HG03460 (cell line): Measurements from ENCODE around the gene SLC39A6.
A peak's percentile ranks its signal among the peaks of the same experiment; 100 is the strongest.
"Not testable (repeated sequence)": the region's sequence is repeated elsewhere in the genome, so short reads cannot be mapped to it uniquely, and the experiment has no call there.

Experiments used
- ATAC-seq: cut with Tn5 transposase; IDR thresholded peaks from one replicate; pipeline ENCODE4 v1.9.1; 2021; ENCODE audit not compliant: unreplicated experiment

Gene SLC39A6, protein sequence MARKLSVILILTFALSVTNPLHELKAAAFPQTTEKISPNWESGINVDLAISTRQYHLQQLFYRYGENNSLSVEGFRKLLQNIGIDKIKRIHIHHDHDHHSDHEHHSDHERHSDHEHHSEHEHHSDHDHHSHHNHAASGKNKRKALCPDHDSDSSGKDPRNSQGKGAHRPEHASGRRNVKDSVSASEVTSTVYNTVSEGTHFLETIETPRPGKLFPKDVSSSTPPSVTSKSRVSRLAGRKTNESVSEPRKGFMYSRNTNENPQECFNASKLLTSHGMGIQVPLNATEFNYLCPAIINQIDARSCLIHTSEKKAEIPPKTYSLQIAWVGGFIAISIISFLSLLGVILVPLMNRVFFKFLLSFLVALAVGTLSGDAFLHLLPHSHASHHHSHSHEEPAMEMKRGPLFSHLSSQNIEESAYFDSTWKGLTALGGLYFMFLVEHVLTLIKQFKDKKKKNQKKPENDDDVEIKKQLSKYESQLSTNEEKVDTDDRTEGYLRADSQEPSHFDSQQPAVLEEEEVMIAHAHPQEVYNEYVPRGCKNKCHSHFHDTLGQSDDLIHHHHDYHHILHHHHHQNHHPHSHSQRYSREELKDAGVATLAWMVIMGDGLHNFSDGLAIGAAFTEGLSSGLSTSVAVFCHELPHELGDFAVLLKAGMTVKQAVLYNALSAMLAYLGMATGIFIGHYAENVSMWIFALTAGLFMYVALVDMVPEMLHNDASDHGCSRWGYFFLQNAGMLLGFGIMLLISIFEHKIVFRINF

DNA sequence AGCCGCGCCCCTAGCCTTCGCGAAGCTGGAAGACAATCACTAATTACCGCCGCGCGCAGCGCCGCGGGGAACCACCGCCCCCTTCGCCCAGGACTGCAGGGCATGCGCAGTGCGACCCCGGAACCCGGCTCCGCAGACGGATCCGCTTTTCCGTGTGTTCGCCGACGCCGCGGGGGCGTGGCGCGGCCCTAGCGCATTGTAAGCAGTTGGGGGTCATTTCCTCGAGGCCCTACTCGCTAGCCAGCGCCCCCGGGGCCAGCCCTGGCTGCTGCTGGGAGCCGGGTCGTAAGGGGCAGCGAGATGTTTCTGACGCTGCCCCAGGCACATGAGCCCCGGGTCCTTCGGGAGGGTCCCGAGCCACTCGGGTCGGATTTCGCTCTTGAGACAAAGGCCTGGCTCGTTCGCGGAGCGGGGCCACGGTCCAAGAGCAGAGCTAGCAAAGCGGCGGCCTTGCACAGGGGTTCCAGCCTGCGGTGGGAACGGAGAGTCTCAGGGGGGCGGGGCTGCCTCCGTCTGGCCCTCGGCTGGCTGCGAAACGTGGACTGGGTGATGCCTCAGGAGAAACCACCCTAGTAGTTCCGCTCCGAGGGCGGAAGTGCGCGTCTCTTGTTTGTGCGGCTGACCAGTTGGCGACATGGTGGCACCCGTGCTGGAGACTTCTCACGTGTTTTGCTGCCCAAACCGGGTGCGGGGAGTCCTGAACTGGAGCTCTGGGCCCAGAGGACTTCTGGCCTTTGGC, at the start of gene SLC39A6, which contains the start of gene ELP2:
Gene SLC39A6 (minus strand): TSS at position 41 of the 739 bp plus-strand sequence. CDS start 2,333 bp downstream, outside the sequence.
Gene ELP2 (plus strand): TSS at position 600 of the 739 bp plus-strand sequence. CDS start 35 bp downstream, at position 635.
- peak; percentile 90 for ATAC-seq

DNA sequence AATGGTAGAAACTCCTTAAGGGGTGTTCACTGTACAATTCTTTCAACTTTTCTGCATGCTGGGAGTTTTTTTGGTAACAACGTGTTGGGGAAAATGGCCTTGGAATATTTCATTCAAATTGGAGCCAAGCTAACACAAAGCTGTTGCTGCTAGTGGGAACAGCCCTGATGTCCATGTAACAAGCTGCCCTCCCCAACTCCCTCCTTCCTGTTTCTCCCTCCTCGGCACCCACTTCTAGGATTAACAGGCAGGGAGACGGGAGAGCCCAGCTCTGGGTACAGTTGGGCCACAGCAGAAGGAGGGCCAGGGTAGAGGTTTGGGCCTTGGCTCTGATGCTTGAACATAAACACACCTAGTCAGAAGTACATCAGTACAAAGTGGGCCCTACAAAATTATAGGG, 48.8 kb upstream of the SLC39A6 start:
- ATAC-seq, result no peak

GRCh38 chr18:36176711-36177110, 47.6 kb upstream of the SLC39A6 start:
- ATAC-seq, result no peak

DNA sequence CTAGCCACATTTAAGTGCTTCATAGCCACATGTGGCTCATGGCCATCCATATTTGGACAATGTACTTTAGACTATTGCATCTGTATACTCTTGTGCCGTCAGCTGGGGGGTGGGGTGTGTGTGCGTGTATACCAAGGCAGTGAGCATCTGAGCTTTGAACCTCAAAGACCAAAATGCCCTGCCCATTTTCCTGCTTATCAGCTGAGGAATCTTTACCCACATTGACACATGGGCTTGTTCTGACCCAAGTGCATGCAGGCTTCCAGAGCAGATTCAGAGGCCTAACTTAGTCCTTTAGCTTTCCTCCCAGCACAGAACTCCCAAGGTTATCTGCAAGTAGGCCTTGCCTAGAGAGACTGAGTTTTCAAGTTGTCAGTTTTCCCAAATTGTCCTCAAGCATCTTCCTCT, 47.0 kb upstream of the SLC39A6 start:
- no peak for ATAC-seq

- no peak for ATAC-seq
Observed at GRCh38 chr18:36175481-36175880, 46.3 kb upstream of the SLC39A6 start.

DNA sequence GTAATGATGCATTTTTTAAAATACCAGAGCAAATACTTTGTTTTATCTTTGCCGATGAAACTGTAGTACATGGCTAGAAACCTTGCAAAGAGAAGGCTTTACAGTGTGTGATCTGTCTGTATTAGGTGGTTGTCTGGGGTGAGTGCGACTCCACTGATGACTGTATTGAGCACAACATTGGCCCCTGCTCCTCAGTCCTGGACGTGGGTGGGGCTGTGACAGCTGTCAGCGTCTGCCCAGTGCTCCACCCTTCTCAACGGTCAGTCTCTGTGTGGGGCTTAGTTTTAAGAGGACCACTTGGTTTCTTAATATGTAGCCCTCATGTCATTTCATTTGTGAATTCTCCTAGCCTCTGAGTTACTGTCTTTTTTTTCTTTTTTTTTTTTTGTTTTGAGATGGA, 40.8 kb upstream of the SLC39A6 start:
- no peak for ATAC-seq

DNA sequence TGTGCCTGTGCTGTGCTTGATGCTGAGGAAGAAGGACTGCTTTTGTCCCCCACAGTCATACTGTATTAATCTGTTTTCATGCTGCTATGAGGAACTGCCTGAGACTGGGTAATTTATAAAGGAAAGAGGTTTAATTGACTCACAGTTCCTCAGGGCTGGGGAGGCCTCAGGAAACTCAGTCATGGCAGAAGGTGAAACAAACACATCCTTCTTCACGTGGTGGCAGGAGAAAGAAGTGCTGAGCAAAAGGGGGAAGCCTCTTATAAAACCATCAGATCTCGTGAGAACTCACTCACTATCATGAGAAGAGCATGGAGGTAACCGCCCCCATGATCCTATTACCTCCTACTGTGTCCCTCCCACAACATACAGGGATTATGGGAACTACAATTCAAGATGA, 39.2 kb upstream of the SLC39A6 start:
- ATAC-seq, result not testable (repeated sequence)

GRCh38 chr18:36167692-36168218, 38.6 kb upstream of the SLC39A6 start:
- no peak for ATAC-seq

DNA sequence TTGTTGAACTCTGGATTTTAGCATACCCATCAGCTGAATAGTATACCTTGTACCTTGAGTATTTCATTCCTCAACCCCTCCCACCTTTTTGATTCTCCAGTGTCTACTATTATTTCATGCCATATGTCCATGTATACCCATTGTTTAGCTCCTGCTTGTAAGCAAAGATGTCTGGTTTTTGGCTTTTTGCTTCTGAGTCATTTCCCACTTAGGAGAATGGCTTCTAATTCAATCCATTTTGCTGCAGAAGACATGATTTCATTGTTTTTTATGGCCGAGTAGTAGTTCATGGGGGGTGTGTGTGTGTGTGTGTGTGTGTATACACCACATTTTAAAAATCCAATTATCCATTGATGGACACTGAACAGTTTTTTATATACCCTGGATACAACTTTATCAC, 33.8 kb upstream of the SLC39A6 start:
- ATAC-seq, result no peak

- no peak for ATAC-seq
Observed at GRCh38 chr18:36160959-36161371, 31.8 kb upstream of the SLC39A6 start.

GRCh38 chr18:36158266-36158867, 29.2 kb upstream of the SLC39A6 start:
- ATAC-seq, result no peak

DNA sequence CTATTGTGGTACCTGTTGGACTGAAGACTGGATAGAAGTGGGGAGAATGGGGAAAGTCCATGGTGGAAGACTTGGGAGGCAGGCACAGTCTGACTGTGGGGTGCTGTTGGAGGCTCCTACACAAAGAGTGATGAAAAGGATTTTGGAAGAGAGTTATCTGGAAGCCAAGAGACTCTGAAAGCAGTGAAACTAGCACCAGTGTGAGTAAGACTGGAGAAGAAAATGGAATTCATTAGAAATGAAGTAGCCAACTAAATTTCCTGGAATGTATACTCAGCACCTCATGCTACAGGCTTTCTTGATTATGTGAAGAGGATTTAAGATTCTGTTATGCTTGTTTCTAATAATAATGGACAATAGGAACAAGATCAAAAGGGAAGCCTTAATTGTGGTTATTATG, 28.3 kb upstream of the SLC39A6 start:
- no peak for ATAC-seq

DNA sequence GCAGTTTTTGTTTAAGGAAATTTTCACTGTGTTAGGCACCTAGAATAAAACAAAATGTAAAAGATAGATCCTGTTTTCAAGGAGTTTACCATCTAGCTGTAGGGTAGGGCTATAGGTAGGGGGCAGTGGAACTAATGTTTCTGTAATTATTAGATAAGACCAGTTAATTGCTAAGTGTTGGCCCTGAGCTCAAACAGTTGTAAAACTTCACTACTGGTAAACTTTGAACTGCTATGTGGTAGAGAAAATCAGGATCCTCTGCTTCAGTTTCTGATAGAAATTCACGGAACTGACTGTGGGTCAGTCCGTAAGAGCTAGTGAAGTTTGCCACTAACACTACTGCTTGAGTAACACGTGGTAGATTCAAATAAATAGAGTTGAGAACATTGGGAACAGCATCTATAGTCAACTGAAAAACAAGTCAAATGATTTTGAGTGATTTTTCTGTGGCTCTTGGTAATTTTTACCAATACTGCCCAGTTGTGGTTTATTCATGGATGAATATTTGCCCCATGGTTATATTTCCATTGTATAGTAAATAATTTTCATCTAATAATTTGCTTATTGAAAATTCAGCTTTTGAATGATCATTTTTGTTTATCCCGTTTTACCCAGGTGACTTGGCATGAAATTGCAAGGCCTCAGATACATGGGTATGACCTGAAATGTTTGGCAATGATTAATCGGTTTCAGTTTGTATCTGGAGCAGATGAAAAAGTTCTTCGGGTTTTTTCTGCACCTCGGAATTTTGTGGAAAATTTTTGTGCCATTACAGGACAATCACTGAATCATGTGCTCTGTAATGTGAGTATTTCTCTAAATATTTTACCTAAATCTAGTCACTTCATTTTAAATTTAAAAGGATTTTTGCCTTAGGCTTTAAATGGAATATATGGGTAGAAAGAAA, 27.0 kb upstream of the SLC39A6 start:
- ATAC-seq, result no peak

DNA sequence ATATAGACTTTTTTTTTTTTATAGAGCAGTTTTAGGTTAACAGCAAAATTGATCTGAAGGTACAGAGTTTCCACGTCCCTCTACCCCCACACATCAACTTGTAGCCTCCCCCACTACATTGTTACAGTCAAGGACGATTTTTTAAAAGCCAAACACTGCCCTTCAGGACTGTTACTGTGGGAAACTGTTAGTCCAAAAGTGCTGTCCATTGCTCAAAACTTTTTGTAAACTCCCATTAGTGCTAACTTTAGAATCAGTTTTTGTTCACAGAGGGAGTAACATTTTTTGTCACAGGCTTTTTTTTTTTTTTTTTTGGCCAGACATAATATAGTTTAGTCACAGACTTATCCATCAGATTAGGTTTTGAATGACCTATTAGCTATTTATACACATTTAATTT, 24.6 kb upstream of the SLC39A6 start:
- no peak for ATAC-seq

DNA sequence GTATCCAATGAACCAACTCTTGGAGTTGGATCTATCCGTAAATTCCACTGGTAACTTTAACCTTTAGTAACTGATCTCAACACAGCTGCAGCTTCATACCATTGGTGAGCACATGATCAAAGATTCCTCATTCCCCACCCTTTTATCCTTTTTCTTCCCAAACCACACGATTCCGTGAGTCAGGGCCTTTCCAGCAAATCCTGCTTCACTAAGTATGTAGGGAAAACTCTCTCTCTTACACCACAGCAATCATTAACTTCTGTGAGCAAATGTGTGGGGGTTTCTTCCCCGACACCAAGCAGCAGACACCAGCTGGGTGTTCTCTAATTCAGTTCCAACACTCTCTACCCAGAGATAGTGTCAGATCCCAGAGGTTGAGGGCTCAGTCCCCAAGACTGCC, 24.1 kb upstream of the SLC39A6 start:
- no peak for ATAC-seq

DNA sequence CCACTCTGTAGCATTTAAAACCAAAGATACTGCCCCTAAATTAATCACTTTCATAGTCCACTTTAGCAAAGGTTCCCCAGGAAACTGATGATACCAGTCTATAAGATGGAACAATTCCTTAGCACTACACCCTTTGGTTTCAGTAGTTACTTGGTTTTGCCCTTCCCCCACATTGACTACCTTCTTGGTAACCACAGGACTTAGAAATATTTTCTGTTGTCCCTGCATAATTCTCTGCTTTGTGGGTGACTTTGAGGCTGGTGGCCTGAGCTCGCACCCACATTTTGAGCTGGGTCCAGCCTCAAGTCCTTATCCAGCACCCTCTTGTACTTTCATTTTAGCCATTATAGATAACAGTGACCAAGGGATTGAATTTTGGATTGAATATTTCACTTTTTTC, 23.6 kb upstream of the SLC39A6 start:
- ATAC-seq, result no peak

DNA sequence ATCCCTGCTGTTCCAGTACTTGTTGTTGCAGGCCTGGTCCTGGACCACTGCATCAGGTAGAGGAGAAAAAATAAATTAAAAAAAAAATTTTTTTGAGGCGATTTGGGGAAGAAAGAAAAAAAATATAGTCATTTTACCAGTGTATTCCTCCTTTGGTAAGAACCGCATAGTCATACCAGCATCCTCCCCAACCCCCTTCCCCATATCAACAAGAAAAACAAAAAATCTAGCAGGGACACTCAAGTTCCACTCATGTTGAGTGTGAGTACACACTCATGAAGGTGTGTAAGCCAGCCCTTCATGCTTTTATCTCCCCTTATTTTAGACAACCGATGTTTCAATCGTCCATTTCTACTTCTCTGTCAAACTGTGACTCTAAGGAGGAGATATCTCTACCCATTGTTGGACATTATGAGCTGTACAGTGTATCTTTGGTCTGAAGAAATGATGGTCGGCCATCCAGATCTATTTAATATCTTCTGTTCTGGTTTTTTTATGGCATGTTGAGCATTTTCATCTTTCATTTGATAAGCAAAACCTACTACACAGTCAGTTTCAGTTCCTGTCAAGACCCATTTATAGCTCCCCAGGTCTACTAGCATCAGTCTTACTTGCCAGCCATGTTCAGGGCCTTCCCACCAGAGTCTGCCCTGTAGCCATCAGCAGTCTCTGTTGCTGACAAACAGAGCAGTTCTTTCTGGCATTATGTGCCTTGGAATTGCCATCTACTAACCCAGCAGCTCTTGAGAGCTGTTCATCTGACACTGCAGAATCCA, 20.6 kb upstream of the SLC39A6 start:
- peak; percentile 94 for ATAC-seq

DNA sequence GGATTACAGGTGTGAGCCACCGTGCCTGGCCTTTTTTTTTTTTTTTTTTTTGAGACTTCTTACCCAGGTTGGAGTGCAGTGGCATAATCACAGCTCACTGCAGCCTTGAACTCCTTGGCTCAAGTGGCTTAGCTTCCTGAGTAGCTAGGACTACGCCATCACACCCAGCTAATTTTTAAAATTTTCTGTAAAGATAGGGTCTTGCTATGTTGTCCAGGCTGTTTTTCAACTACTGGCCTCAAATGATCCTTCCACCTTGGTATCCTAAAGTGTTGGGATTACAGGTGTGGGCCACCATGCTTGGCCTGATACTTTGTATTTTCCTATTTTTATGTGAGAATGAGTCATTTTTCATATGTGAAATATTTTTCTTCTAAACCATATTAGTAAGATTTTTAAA, 14.3 kb upstream of the SLC39A6 start:
- no peak for ATAC-seq

- ATAC-seq, result no peak
Observed at GRCh38 chr18:36142751-36143150, 13.6 kb upstream of the SLC39A6 start.
